ENCODE data around the gene SLC11A1.
A peak's percentile ranks its signal among the peaks of the same experiment; 100 is the strongest.

- peak; percentile 64 for TF ChIP-seq CTCF (IDR thresholded peaks at IDR 0.05; ENCODE audit: low read depth, low read length)
- TF ChIP-seq EZH2phosphoT487 (IDR thresholded peaks at IDR 0.05; ENCODE audit: low read depth), result no peak
Observed at GRCh38 chr2:218395826-218396687, 14.0 kb downstream of the SLC11A1 start.
